ENCODE results near the gene CD58.
A peak's percentile ranks its signal among the peaks of the same experiment; 100 is the strongest.
"Not testable (repeated sequence)": the region's sequence is repeated elsewhere in the genome, so short reads cannot be mapped to it uniquely, and the experiment has no call there.

CD58 gene

DNA sequence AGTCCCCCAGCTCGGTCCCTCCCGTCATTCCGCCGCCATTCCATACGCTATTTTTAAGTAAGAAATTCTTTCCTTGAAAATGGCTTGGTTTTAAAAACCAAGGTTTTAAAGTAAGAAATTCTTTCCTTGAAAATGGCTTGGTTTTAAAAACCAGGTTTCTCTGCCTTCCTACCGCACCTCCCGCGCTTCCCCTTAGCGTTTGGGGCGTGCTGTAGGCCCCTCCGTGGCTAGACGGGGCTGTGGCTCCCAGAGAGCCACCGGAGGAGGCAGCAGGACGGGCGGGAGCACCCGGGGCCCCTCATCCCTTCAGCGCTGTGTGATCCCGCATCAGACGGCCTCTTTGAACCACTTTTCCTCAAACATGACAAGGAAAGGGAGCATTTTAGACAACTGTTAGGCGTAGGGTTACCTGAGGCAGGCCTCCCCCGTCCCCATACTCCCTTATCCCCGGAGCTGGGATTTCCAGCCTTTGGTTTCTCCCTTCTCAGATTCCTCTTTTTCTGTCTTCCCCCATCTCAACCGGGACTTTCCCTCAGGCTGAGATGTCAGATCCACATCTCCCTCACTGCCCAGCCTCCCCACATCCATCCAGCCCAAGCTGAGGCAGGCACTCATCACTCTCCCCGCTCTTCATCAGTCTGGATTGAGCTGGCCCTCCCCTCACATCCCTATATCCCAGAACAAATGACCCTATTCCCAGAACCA, 541 bp upstream of the CD58 start:
- DNase-seq: no peak

DNA sequence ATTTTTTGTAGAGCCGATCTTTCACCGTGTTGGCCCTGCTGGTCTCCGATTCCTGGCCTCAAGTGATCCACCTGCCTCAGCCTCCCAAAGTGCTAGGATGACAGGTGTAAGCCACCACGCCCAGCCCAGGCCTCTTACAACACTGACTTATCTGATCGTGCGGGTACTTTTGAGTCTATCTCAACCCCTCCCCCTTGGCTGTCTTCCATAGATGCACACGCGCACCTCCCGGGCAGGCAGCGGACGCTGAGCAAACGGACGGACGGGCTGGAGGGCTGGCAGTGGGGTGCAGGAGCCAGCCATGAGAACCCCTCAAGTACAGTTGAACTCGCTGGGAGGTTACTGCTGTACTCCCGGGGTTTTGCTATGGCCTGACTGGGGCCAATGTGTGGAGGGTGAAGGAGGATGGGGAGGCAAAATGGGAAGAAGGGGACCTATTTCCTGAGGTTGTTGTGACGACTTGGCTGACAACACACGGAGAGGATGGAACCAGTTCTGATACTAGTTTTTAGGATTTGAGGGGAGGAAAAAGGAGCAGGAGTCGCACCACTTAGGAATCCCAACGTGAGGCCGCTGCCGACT, 959 bp downstream of the CD58 start:
- peak in 2 of 51 donors; percentile 14 to 16 for DNase-seq

DNA sequence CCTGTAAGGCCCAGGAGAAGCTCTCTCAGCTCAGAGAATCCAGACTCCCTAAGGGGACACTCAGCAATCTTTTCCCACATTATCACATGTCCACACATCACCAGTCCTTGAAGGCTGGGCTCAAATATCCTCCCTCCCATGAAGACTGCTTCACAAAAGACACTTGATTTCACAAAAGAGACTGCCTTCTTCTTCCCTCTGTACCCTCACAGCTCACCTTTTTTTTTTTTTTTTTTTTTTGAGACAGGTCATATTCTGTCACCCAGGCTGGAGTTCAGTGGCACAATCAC, 1.5 kb downstream of the CD58 start:
- no peak for DNase-seq

DNA sequence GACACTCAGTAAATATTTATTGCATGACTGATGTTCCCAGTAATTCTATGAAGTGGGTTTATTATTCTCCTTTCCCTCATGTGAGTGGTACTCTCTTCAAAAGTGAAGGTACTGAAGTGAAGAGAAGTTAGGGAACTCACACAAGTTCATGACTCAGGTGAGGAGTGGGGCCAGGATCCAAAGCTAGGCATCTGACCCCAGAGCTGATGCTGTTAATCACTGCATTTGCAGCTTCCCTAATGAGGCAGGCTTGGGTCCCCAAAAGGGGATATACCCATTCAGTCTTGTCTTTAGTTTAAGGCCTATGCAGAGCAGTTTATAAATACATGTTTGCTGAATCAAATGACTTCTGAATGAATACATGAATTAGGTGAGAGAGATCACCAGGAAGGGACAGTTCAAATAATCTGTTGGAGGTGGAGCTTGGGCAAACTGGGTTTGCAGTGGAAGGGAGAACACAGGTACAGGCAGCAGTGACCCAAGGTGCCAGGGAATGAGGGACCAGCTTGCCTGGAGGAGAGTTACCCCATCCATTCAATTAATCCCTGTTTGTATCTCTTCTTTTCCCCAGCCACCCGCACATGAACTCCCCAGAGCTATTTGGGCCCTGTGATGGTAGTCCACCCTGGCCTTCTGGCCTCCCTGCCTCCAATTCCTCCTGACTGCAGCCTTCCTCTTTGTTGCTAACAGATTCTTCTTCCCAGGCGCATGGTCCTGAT, 2.0 kb downstream of the CD58 start:
- DNase-seq: no peak

DNA sequence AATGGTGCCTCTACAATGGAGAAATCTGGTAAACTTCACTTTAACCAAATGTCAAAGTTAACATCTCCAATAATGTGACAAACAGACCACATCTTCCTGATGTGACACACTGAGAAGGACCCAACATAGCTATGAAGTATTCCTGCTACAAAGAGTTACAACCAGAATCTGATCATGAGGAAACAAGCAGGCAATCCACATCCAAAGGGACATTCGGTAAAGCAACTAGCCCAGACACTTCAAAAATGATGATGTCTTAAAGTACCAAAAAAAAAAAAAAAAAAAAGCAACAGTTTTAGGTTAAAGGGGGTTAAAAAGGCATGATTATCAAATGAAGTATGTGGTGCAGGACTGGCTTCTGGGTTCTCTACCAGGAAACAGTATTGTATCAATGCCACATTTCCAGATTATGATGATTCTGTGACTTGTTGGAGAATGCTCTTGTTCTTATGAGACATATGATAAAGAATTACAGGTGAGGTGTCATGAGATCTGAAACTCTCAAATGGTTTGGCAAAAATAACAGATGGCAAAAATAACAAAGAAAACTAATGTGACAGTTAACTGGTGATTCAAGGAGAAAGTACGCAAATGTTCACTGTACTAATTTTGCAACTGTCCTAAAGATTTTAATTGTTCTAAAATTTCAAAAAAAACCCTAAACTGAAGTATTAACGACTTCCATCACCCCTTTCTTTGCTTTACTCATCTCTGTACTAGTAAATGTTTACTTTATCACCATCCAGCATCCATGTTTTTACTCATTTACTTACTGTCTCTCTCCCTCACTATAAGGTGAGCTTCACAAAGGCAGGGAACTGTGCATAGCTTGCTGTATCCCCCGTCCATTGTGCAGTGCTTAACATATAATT, 2.8 kb downstream of the CD58 start:
- DNase-seq: no peak

DNA sequence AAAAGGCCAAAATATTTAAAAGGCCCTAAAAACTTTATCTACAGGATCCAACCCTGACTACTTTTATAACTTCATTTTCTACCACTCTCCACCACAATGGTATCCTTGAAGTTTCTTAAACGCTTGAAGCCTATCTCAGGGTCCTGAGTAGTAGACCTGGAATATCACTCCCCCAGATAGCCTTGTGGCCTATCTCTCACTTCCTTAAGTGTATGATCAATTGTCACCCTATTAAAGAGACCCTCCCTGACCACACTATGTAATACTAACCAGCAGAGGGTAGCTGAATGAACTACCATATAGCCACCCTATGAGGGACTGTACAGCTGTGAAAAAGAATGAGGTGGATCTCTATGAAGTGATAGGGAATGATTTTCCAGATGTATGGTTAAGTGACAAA, 5.6 kb downstream of the CD58 start:
- no peak for DNase-seq

DNA sequence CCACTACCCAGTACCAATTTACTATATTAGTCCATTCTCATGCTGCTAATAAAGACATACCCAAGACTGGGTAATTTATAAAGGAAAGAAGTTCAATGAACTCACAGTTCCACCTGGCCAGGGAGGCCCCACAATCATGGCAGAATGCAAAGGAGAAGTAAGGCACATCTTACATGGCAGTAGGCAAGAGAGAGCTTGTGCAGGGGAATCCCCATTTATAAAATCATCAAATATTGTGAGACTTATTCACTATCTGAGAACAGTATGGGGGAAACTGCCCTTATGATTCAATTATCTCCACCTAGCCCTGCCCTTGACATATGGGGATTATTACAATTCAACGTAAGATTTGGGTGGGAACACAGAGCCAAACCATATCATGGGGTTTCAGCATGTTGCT, 6.4 kb downstream of the CD58 start:
- no peak for DNase-seq

DNA sequence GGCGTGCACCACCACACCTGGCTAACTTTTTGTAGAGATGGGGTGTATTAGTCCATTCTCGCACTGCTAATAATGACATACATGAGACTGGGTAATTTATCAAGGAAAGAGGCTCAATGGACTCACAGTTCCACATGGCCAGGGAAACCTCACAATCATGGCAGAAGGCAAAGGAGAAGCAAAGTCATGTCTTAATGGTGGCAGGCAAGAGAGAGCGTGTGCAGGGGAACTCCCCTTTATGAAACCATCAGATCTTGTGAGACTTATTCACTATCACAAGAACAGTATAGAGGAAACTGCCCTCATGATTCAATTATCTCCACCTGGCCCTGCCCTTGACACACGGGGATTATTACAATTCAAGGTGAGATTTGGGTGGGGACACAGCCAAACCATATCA, 8.4 kb downstream of the CD58 start:
- DNase-seq: not testable (repeated sequence)

DNA sequence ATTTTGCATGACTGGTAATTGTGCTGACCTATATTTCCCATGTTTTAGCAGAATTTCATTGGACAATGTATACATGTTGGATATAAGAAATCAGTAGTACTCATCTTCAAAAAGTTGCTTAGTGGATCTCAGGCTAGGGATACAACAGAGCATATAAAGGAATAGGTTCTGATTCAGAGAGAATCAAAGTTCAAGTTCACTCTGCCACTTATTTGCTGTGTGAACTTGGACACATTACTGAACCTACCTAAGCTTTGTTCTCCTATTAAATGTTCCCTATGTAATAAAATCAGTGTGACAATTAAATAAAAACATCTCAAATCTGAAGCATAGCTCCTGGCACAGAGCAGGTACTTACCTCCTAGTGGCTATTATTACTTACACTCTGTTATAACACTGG, 9.3 kb downstream of the CD58 start:
- no peak for DNase-seq

DNA sequence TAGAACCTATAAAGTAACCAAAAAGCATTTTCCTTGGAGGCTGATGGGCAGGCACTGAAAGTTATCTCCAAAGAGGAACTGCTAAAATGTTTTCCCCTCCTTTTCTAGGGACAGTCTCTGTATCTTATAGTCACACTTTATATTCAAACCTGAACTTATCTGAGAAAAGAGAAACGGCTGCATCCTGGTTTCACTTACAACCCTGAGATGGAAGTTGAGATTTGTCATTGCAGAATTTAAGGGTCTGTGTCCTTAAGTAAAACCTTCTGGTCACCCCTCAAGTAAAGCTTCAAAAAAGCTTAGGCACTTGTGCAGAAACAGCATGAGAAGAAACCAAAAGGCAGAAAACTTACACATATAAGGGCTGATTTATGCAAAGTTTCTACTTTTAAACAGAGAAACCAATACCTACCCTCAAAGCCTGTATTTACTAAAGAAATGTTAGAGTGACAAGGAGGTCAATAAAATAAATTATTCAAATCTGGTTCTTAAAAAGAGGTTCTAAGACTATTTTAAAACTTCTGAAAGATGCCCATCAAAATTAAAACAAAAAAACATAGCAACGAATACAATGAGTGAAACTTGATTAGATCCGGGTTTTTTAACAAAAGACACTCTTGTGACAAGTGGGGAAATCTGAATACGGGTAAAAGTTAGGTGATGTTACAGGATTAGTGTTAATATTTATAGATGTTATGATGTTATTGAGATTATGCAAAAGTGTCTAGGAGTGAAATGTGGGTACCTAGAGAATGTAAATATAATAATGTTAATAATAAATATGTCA, 9.9 kb downstream of the CD58 start:
- no peak for DNase-seq

DNA sequence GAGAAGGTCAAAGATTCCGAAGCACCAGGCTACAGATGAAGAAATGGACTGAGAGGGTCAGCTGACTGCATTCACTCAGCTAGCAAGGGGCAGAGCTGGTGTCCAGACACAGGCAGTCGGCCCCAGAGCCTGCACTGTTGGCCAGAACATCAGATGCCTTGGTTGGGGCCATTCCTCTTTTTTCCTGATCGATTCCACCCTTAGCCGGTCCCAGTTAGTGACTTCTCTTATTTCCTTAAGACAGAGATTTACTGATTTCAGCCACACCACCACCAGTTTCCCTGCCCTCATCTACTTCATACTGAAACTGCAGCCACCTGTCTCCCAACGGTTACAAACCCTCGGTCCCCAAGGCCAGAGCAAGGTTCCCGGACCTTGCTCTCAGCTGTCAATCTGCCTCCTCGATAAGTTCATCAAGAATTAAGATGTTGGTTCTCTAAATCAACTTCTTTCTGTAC, 11.5 kb downstream of the CD58 start:
- DNase-seq: no peak

DNA sequence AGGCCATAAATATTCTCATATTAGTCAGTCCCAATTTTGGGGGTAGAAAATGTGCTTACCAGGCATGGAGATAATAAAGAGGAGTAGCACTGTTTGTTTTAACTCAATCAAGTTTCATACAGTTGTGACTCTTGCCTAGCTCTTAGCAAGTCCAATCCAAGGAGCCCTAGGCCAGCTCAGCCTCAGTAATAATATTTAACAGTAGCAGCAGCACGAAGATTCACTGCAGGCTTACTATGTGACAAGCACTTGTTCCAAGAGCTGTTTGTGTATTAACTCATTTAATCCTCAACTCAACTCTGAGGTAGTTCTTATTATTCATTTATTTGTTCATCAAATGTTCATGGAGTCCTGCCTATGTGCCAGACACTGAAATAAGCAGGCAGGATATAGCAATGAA, 12.3 kb downstream of the CD58 start:
- no peak for DNase-seq

DNA sequence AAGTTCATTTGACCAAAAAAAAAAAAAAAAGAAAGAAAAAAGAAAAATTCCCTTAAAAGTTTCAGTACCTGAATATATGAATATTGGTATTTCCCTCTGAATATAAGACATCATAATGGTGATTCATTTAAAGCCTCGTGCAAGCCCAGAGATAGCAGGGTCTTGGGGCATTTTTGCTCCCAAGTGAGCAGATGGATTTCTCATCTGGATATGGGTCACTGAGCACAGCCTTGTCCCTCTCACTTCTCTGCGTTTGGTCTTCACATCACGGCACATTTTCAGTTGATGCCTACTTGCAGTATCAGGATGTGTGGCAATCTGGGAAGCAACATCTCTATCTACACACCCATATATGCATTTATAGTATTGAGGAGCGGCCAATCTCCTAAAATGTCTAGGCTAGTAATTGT, 12.7 kb downstream of the CD58 start:
- no peak for DNase-seq

DNA sequence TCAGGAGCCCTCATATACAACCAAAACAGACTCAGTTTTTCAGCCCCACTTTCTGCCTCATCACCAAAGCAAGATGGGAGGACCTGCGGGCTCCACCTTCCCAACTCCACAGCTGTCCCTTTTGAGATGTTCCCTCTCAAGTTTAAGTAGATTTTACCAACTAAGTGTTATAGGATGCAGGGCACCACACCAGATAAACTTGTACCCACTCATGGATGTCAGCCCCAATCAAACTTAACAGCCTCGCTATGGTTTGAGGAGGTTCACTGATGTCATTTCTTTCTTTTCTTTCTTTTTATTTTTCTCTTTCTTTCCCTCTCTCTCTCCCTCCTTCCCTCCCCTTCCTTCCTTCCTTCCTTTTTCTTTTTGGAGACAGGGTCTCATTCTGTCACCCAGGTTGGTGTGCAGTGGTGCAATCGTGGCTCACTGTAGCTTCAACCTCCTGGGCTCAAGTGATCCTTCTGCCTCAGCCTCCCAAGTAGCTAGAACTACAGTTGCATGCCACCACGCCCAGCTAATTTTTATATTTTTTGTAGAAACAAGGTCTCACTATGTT, 13.4 kb downstream of the CD58 start:
- no peak for DNase-seq

DNA sequence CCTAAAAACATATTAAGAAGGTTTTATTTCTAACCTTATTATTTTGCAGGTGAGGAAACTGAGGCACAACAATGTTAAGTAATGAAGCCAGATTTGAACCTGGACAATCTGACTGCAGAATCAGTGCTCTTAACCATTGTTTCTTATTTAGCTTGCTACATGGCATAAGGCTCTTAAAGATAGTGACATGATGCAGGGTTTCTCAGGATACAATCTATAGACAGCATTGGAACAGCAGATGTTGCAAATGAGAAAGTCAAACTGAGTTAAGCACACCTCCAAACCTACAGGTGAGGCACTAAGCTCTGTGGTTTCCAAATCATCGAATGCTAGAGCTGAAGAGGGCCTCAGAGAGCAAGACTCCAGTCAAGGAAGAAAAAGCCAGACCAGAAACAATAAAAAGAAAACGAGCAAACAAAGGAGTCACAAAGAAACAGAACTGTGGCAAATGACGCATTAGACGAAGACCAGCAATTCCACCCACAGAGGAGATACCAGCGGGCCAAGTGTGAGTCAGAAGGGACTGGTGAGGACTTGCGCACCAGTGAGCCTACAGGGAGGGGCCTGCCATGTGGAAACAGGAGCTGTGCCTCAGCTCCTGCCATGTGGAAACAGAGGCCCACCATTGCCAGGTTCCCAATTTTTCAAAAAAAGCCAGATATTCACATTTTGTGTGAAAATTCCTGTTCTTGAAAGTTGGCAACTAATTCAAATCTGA, 14.4 kb downstream of the CD58 start:
- DNase-seq: no peak

DNA sequence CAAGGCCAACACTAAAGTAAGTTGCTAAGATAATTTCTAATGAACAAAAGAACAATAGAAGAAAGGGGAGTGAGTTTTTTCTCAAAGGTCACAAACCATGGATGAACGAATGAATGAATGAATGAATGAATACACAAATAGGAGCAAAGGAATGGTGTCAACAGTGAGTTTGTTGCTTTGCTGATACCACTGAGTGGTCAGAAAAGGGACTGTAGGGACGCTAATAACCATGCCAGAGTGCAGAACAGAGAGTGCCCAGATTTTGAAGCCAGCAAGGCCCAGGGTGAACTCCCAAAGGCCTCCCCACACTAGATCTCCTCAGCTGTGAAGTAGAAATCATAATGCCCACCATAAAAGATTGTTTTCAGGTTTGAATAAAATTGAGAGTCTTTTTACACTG, 15.9 kb downstream of the CD58 start:
- DNase-seq: no peak

DNA sequence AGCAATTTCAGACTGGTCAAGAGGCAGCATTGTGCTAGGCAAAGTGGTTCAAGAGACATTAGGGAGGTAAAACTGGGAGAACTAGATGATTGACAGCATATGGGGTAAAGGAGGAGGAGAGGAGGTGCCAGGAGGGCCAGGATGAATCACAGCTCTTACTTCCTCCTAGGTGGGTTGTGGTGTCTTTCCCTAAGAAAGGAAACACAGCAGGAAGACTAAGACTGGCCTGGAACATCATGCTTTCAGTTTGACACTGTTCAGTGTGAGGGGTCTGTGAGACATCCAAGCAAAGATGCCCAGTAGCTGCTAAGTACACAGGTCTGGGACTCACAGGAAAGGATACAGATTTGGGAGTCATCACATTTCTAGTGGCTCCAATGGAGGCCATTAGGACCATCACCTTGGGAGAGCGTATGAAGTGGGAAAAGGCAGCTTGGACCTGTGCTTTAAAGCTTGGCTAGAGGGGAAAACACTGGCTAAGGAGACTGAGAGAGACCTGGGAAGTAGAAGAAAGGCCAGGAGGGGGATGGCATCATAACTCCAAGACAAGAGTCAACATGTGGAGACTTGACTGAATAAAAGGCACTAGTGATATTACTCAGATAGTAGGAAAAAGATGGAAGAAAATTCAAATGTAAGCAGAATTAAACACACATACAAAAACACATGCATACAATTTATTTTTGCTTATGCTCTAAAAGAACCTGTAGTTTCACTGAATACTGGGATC, 17.3 kb downstream of the CD58 start:
- DNase-seq: no peak

DNA sequence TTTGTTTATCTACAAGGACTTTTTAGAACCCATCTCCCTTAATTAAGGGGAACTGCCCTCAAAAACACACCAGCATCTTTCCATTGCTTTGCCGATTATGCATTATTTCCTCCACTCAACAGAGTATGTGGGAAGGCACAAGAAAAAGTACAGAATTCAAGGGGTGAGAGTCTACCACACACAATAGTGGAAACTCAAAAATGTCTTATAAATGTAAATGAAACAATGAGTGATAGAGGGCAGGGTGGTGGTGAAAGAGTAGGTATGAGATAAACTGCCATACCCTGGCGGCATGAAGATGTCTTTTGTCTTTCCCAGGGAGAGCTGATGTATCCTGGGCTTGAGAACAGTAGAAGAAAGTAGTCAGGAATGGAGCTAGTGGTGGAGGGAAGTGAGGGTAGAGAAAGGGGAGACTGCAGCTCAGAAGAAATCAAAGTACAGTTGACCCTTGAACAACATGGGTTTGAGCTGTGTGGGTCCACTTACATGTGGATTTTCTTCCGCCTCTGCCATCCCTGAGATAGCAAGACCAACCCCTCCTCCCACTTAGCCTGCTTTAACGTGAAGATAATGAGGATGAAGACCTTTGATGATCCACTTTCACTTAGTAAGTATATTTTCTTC, 24.4 kb downstream of the CD58 start:
- no peak for DNase-seq

DNA sequence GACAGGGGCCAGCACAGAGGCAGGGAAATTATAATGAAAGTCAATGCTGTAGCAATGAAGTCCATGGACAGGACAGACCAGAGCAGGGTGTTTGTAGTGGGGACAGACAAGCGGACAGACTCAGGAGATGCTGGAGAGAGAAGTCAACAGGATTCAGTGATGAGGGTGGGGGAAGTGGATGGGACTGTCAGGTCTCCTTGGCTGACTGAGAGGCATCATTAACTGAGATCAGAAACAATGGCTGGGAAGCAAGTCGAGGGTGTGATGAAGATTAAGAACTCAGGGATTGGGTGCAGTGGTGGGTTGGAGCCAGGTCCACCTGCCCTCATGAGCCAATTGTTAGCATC, 25.5 kb downstream of the CD58 start:
- DNase-seq: no peak

Data from hypothalamus (tissue), 51 donors.